SK-N-SH (cell line): ENCODE data around the gene FAM184B. TPM values are rescaled to one million over a fixed set of nuclear protein-coding genes. Genes with fewer than 3 reads are reported as not detected.

Experiments used
- CTCF ChIA-PET: fragments of 300-600, 350-600 bp; formaldehyde crosslinking; extraction: SDS; loops from one replicate; lab custom pipeline; 2021; lab: Yijun Ruan, JAX
- POLR2A ChIA-PET: fragments of 350-600 bp; sonication (Branson Sonifier 250); formaldehyde crosslinking; extraction: SDS; loops from one replicate; lab custom pipeline; 2020; ENCODE audit warnings: antibody characterized with exemption, inconsistent platforms; lab: Yijun Ruan, JAX
- DNase-seq: peaks from one replicate; pipeline ENCODE4 v3.0.0; 2012
- H2AFZ ChIP-seq: fragments of 200-600 bp; sonication (generic); 2 replicates; pipeline ENCODE4 v1.8.1; 2016; ENCODE audit warnings: antibody characterized with exemption, mild to moderate bottlenecking, low read depth
- H3F3A ChIP-seq: fragments of 200-600 bp; sonication (generic); replicated peaks from 2 replicates; pipeline ENCODE3; 2016; ENCODE audit warnings: antibody characterized with exemption, mild to moderate bottlenecking; ENCODE audit not compliant: insufficient read depth
- H3K27ac ChIP-seq, 2 experiments: fragments of 200-500 bp in 1 of 2; fragments of 200-600 bp in 1 of 2; sonication (Bioruptor generic) in 1 of 2; sonication (generic), shearing (Covaris generic) in 1 of 2; 2 replicates each; pipeline versions ENCODE4 v1.5.1 to v1.6.1; 2014 to 2016; ENCODE audit warnings: low read depth in 2 of 2, inconsistent platforms in 1 of 2, low read length in 1 of 2, mild to moderate bottlenecking in 1 of 2, mixed read lengths in 1 of 2
- H3K27me3 ChIP-seq: fragments of 200-600 bp; sonication (generic), shearing (Covaris generic); 2 replicates; pipeline ENCODE4 v1.6.1; 2016; ENCODE audit warnings: mixed run types; ENCODE audit not compliant: insufficient read depth
- H3K36me3 ChIP-seq, 2 experiments: fragments of 200-500 bp in 1 of 2; fragments of 200-600 bp in 1 of 2; sonication (Bioruptor generic) in 1 of 2; sonication (generic) in 1 of 2; replicated peaks in 1 of 2; 2 replicates each; pipeline versions ENCODE3 to v1.5.1; 2014 to 2016; ENCODE audit warnings: low read length in 1 of 2, mild to moderate bottlenecking in 1 of 2; ENCODE audit not compliant: insufficient read depth in 2 of 2, control insufficient read depth in 1 of 2
- H3K4me1 ChIP-seq, 2 experiments: fragments of 200-500 bp in 1 of 2; fragments of 200-600 bp in 1 of 2; sonication (Bioruptor generic) in 1 of 2; sonication (generic), shearing (Covaris generic) in 1 of 2; 2 replicates each; pipeline versions ENCODE4 v1.5.1 to v1.6.1; 2014 to 2016; ENCODE audit warnings: low read depth in 1 of 2, low read length in 1 of 2, mixed run types in 1 of 2; ENCODE audit not compliant: insufficient read depth in 2 of 2, control insufficient read depth in 1 of 2
- H3K4me2 ChIP-seq: fragments of 200-600 bp; sonication (generic), shearing (Covaris generic); 2 replicates; pipeline ENCODE4 v1.6.1; 2017; ENCODE audit warnings: mixed run types
- H3K4me3 ChIP-seq, 2 experiments: fragments of 200-500 bp in 1 of 2; fragments of 200-600 bp in 1 of 2; sonication (Bioruptor generic) in 1 of 2; sonication (generic), shearing (Covaris generic) in 1 of 2; 2 replicates each; pipeline versions ENCODE4 v1.5.1 to v1.8.1; 2014 to 2016; ENCODE audit warnings: low read depth in 2 of 2, inconsistent platforms in 1 of 2, low read length in 1 of 2, mild to moderate bottlenecking in 1 of 2, mixed read lengths in 1 of 2, moderate library complexity in 1 of 2
- H3K79me2 ChIP-seq: fragments of 200-600 bp; sonication (generic); 2 replicates; pipeline ENCODE4 v1.8.1; 2017; ENCODE audit warnings: mild to moderate bottlenecking; ENCODE audit not compliant: insufficient read depth
- H3K9ac ChIP-seq: fragments of 200-600 bp; sonication (generic); 2 replicates; pipeline ENCODE4 v1.6.1; 2017; ENCODE audit warnings: mixed run types
- H3K9me2 ChIP-seq: fragments of 200-600 bp; sonication (generic); 2 replicates; pipeline ENCODE4 v1.6.1; 2017; ENCODE audit warnings: mixed run types
- H3K9me3 ChIP-seq: fragments of 200-600 bp; sonication (generic); 2 replicates; pipeline ENCODE4 v1.6.1; 2017; ENCODE audit warnings: mixed run types, mild to moderate bottlenecking, moderate library complexity
- H4K20me1 ChIP-seq: fragments of 200-600 bp; sonication (generic); 2 replicates; pipeline ENCODE4 v1.6.1; 2017; ENCODE audit warnings: mild to moderate bottlenecking, mixed run types; ENCODE audit not compliant: insufficient read depth
- FOXM1 ChIP-seq: IDR thresholded peaks from 2 replicates; pipeline ENCODE4 v1.4.0; 2012; ENCODE audit warnings: low read depth, mild to moderate bottlenecking
- GATA2 ChIP-seq: sonication (generic); formaldehyde crosslinking; IDR thresholded peaks from 2 replicates; pipeline ENCODE4 v1.5.0; 2020; ENCODE audit warnings: mild to moderate bottlenecking, missing genetic modification reagents
- MAX ChIP-seq: IDR thresholded peaks from 2 replicates; pipeline ENCODE4 v1.4.0; 2012; ENCODE audit warnings: low read depth
- PBX3 ChIP-seq: IDR thresholded peaks from 2 replicates; pipeline ENCODE4; 2012
- RAD21 ChIP-seq: IDR thresholded peaks from 2 replicates; pipeline ENCODE4 v1.6.1; 2012; ENCODE audit warnings: mild to moderate bottlenecking, low read length
- RXRA ChIP-seq: IDR thresholded peaks from 2 replicates; pipeline ENCODE4 v1.4.0; 2012; ENCODE audit warnings: low read depth, mild to moderate bottlenecking, borderline replicate concordance
- TAF1 ChIP-seq: IDR thresholded peaks from 2 replicates; pipeline ENCODE4 v1.6.1; 2012; ENCODE audit warnings: low read depth, mild to moderate bottlenecking, low read length, moderate library complexity, borderline replicate concordance
- WGBS: methylation state at CpG from one replicate; pipeline ENCODE4 v1.1.6; 2017; ENCODE audit warnings: low lambda C conversion rate; 5-methylcytosine and 5-hydroxymethylcytosine counted together
- polyA plus RNA-seq, 3 experiments: library from polyadenylated mRNA; depleted of rRNA; stranded (reverse); fragments of >200 nt; gene quantifications; 2 replicates each; pipeline ENCODE4 v1.2.3, GENCODE V29; 2012

The FAM184B gene
- polyA plus RNA-seq (2012; rRNA removed): not detected in 2 replicates
- polyA plus RNA-seq (2012; cell fraction: cytosol; rRNA removed): under 0.01 TPM in 2 replicates
- polyA plus RNA-seq (2012; cell fraction: nucleus; rRNA removed): 0.04 TPM in 1 of 2 replicates, not detected in the other

- H4K20me1 ChIP-seq: no peaks in the 10 kb centered on the region
- H3K9ac ChIP-seq: no peak within 1 kb of the TSS
- H3K27ac ChIP-seq: no peak within 1 kb of the TSS
- DNase-seq: peak; percentile 63
- H3K4me3 ChIP-seq: peak within 1 kb of the TSS in 1 of 2 experiments; percentile 26; a peak in 2 of 4 replicates
- ChIA-PET POLR2A (no interaction called here), CTCF (interaction anchor here (1.4 to 1.5 kb wide), 2 partner anchors 93 to 233 kb away, joined by 3 to 4 read pairs; no protein-coding TSS in a partner anchor)
- no peaks in the 10 kb centered on the region for H3K36me3 ChIP-seq
- no peaks in the 10 kb centered on the region for H3K9me2 ChIP-seq
- 0 out of 2 replicates have a peak within 1 kb of the TSS, but pooled peaks have one; percentile 57 for H3K4me2 ChIP-seq
- TF ChIP-seq FOXM1 (no peak), MAX (0 out of 2 replicates have a peak, but pooled peaks have one; percentile 21)
- no peak within 1 kb of the TSS for H2AFZ ChIP-seq
- H3K27me3 ChIP-seq: no peaks in the 10 kb centered on the region
- no peaks in the 10 kb centered on the region for H3F3A ChIP-seq
- no peaks in the 10 kb centered on the region; a peak in 2 of 4 replicates for H3K4me1 ChIP-seq
- H3K79me2 ChIP-seq: no peaks in the 10 kb centered on the region
- 47% methylated on average over 46 of the region's 82 CpGs for WGBS
- H3K9me3 ChIP-seq: no peaks in the 10 kb centered on the region
Measured at GRCh38 chr4:17781300-17782287, at the start of gene FAM184B. FAM184B (minus strand) TSS chr4:17781621; CDS start chr4:17781299, 322 bp downstream.

DNA sequence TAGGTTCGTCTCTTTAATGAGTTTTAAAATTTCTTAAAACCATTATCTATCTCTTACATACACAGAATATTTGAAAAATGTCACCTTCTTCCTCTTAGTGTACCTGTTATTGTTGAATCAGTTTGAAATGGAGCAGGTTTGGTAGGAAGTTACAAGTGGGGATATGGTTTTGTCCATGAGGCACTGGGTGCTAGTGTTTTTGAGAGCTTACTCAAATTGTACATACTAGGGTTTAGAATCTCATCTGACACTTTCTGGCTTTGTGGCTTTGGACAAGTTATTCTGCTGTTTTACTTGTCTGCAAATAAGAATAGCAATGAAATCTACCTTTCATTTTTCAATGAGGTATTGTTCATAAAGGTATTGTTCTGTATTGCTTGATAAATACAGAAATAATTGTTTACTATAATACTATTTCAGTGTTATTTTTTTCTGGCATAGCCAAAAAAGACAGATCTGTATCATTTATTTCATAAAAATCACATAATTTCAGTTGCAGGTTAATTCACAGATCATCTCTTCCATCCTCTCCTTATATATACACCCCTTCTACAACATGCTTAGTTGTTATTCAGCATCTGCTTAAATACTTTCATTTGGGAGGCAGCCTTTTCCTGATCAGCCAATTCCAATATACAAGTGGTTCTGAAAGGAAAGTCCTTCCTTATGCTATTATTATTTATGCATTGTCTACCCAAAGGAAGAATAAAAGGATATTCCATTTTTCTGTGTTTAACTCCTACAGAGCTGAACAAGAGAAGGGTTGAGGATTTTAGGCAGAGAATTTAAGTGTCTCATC is 42.6 kb upstream of the FAM184B start:
- peaks cover 80% of the 10 kb centered on the region for H3K79me2 ChIP-seq
- no peak overlapping the region for H3K9ac ChIP-seq
- CTCF ChIA-PET: interaction anchor here (1.9 kb wide), 1 partner anchor 15 kb away, joined by 8 read pairs; the partner anchor contains the start of gene DCAF16
- POLR2A ChIA-PET: no interaction called here
- TF ChIP-seq TAF1 (no peak), RXRA (no peak), PBX3 (no peak), FOXM1 (no peak), RAD21 (no peak), GATA2 (no peak)
- H3K9me2 ChIP-seq: no peaks in the 10 kb centered on the region
- WGBS: 90% methylated on average over 1 of the region's 1 CpG
- no peaks in the 10 kb centered on the region; a peak in 1 of 4 replicates for H3K4me1 ChIP-seq
- no peaks in the 10 kb centered on the region for H3F3A ChIP-seq
- H4K20me1 ChIP-seq: no peaks in the 10 kb centered on the region
- H2AFZ ChIP-seq: peak overlapping the region; percentile 20
- no peak for DNase-seq
- H3K27ac ChIP-seq: peak overlapping the region in 1 of 2 experiments; percentile 34; a peak in 1 of 4 replicates
- peaks cover 19 to 58% of the 10 kb centered on the region in 2 experiments for H3K36me3 ChIP-seq
- H3K9me3 ChIP-seq: no peaks in the 10 kb centered on the region
- H3K4me2 ChIP-seq: peak overlapping the region; percentile 14; the same call in 1 of the 2 replicates
- H3K27me3 ChIP-seq: no peaks in the 10 kb centered on the region
- no peak overlapping the region for H3K4me3 ChIP-seq
